G401 (cell line): ENCODE measurements around the gene ZNF644. TPM values are rescaled to one million over a fixed set of nuclear protein-coding genes. Genes with fewer than 3 reads are reported as not detected.
A peak's percentile ranks its signal among the peaks of the same experiment; 100 is the strongest.

ENCODE experiments used
- DNase-seq: peaks from one replicate; pipeline ENCODE4 v3.0.0-alpha.2; 2015; ENCODE audit warnings: low spot score
- in situ Hi-C: cut with HindIII; loops from 2 replicates; pipeline ENCODE4 v1.10.0; 2016; ENCODE audit warnings: low sequenced_read_pairs, mixed read lengths
- total RNA-seq: library from RNA; depleted of rRNA; stranded (reverse); fragments of >200 nt; shearing (Covaris generic); gene quantifications from 2 replicates; pipeline ENCODE4 v1.2.3, GENCODE V29; 2014

The ZNF644 gene
- total RNA-seq, 1 experiment from 2014 or later, result 76.0 TPM

DNA sequence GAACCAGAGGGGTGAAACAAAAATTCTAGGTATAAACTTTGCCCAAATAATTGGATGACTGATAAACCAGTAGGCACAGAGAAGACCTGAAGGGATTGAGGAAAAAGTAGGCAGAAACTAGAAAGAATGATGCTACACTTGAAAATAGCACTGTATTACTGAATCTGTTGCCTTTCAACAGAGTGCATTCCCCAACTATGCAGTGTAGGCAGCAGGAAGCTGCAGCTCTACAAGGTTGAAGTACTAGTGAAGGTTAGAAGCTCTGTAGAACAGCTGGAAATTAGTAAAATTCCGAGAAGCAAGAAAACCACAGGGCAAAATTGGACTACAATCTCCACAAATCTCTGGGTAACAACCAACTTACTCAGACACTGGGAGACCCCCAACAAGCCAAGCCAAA is 27.4 kb downstream of the ZNF644 start:
- in situ Hi-C loops, result no loop called here
- DNase-seq, result no peak

DNA sequence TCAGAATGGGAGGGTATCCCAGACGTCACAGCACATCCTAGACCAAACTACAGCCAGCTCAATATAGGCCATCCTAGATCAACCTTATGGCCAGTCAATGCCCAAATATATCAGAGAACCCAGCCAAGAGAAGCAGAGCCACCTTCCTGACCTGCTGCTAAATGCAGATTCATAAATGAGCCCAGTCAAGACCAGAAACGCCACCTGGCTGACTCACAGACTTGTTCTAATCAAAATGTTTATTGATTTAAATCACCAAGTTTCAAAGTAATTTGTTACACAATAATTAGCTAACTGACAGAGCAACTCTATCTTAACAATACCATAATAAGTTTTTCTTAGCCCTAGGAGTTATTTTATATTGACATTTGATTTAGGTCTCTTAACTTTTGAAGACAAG is 28.6 kb downstream of the ZNF644 start:
- in situ Hi-C loops, result no loop called here
- DNase-seq, result peak; percentile 29

GRCh38 chr1:90990779-90991178 is 31.1 kb downstream of the ZNF644 start:
- no peak for DNase-seq
- in situ Hi-C loops, result no loop called here

DNA sequence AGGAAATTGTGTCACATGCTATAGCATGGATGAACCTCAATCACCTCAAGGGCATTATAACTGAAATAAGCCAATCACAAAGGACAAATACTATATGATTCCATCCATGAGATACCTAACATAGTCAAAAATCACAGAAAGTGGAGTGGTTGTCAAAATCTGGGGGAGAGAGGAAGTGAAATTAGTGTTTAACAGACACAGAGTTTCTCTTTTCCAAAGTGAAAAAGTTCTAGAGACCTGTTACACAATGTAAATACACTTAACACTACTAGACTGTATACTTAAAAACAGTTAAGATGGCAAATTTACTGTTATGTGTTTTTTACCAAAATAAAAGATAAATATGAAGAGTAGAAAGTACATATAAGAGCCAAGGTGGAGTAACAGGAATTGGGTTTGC is 31.8 kb downstream of the ZNF644 start:
- no peak for DNase-seq
- in situ Hi-C loops, result no loop called here

DNA sequence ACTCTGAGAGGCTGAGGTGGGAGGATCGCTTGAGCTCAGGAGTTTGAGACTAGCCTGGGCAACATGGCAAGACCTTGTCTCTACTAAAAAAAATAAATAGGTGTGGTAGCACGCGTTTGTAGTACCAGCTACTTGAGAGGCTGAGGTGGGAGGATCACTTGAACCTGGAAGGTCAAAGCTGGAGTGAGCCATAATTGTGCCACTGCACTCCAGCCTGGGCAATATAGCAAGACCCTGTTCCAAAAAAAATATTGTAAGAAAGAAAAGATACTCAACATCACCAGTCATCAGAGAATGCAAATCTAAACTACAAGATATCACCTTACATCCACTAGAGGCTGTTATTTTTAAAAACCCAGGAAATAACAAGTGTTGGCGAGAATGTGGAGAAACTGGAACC is 32.5 kb downstream of the ZNF644 start:
- DNase-seq, result no peak
- in situ Hi-C loops, result no loop called here

DNA sequence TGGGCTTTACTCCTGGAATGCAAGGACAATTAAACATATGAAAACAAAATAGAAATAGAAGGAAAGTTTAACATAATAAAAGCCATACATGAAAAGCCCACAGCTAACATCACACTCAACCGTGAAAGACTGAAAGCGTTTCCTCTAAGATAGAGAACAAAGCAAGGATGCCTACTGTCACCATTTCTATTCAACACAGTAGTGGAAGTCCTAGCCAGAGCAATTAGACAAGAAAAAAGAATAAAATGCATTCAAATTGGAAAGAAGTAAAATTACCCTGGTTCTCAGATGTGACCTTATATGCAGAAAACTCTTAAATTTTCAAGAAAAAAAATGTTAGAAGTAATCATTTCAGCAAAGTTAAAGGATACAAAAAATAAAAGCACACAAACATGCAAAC is 34.0 kb downstream of the ZNF644 start:
- no peak for DNase-seq
- in situ Hi-C loops, result no loop called here

GRCh38 chr1:90986953-90987352 is 34.9 kb downstream of the ZNF644 start:
- DNase-seq, result no peak
- in situ Hi-C loops, result no loop called here

DNA sequence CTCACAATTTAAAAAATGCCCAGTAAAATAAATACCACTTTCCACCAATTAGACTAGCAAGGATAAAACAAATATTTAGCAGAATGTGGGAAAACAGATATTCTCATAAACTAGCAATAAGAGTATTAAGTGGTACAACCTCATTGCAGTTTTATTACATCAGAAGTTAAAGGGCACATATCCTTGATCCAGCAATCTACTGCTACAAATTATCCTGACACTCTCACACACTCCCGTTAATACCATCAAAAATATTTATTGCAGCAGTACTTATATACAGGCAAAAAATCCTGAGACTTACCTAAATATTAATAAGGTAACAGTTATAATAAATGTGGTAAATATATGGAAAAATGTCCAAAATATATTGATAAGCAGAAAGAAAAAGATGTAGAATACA is 44.3 kb downstream of the ZNF644 start:
- in situ Hi-C loops, result no loop called here

GRCh38 chr1:90973897-90974798 is 47.7 kb downstream of the ZNF644 start:
- DNase-seq, result no peak
- in situ Hi-C loops, result no loop called here

More for the DNA sequence above, 44.3 kb downstream of the ZNF644 start:
- no peak for DNase-seq

DNA sequence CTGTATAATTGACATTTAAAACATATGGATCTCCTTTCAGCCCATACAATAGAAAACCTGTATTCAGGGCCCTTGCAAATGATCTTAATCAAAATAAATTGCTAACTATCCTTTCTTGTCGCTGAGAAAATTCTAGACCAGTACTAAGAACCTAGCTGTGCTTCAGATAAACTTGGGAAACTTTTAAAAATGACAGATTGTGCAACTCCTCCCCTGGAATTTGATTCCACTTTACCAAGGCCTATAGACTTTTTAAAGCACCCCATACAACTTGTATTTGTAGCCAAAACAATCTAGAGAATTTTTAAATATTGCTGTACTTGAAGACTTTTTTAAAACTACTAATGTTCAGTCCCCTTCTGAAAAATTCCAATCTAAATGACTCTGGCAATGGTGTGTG is 51.6 kb downstream of the ZNF644 start:
- no peak for DNase-seq
- in situ Hi-C loops, result no loop called here

DNA sequence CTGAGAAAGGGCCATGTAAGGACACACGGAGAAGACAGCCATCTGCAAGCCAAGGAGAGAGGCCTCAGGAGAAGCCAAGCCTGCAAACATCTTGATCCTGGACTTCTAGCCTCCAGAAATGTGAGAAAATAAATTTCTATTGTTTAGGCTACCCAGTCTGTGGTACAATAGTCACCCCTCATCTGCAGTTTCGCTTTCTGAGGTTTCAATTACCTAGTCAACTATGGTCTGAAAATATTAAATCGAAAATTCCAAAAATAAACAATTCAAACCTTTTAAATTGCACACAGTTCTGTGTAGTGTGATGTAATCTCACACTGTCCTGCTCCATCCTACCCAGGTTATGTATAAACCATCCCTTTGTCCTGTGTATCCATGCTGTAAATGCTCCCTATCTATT is 52.6 kb downstream of the ZNF644 start:
- DNase-seq, result no peak
- in situ Hi-C loops, result no loop called here

GRCh38 chr1:90964444-90965035 is 57.3 kb downstream of the ZNF644 start:
- in situ Hi-C loops, result no loop called here
- DNase-seq, result peak; percentile 81

DNA sequence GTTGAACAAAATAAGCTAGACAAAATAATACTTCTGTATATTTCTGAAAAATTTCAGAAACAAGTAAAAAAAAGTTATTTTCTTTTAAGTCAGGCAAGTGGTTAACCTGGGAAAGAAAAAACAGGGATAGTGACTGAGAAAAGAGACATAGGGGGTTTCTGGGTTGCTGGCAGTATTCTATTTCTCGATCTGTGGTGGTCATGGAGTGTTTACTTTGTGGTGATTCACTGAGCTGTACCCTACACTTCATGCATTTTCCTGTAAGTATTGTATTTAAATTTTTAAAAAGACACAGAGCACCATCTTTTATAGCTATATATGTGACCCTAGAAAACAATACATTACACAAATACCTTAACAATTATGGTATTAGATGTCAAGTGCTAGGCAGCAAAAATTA is 58.2 kb downstream of the ZNF644 start:
- DNase-seq, result no peak

DNA sequence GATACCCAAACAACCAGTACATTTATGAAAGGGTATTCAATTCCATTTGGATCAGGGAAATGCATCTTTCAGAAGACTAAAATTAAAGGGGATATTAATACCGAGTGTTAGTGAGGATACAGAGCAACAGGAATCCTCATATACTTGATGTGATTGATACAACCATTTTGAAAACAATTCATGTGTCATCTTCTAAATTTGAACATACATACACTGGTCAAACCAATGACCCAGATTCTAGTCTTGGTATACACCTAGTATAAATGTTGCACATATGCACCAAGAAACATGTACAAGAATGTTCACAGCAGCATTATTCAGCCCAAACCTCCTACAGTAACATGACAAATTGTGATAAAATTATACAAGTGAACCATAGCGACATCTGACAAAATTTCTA is 58.6 kb downstream of the ZNF644 start:
- in situ Hi-C loops, result no loop called here
- DNase-seq, result no peak

More for the DNA sequence above, 58.2 kb downstream of the ZNF644 start:
- in situ Hi-C loops, result no loop called here

GRCh38 chr1:90959352-90960206 is 62.3 kb downstream of the ZNF644 start:
- no peak for DNase-seq
- in situ Hi-C loops, result no loop called here

DNA sequence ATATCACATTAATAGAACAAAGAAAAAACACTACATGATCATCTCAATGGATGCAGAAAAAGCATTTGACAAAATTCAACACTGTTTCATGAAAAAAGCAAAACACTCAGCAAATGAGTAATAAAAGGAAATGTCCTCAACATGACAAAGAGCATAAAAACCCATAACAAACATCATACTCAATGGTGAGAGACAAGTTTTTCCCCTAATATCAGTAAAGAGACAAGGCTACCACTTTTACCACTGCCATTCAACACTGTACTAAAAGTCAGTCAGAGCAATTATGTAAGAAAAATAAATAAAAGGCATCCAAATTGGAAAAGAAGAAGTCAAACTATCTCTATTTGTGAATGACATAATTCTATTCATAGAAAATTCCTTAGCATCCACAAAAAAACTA is 64.3 kb downstream of the ZNF644 start:
- DNase-seq, result no peak
- in situ Hi-C loops, result no loop called here

DNA sequence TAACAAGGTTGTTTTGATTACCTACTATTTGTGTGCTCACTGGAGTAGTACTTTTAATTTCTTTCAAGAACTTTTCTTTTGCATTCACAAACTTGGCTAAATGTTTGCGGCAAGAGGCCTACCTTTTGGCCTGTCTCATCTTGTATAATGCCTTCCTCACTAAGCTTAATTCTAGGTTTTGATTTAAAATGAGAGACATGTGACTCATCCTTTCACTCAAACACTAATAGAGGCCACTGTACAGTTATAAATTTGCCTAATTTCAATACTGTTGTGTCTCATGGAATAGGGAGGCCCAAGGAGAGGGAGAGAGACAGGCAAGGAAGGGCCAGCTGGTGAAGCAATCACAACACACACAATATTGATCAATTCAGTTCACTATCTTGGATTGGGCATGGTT is 66.1 kb downstream of the ZNF644 start:
- no peak for DNase-seq
- in situ Hi-C loops, result no loop called here

DNA sequence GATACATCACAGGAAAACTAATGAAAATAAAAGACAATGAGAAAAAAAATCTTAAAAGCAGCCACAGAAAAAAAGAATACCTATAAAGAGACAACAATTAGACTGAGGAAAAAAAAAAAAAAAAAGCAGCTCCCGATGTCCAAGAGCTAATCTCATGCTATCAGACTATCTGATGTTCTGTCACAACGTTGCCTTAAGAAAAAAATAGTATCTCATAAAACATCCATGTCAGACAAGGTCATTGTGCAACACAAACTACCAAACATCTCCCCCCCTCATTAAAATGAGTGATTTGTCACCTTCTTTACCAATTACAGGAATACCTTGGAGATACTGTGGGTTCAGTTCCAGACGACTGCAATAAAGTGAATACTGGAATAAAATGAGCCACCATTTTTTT is 68.9 kb downstream of the ZNF644 start:
- DNase-seq, result no peak
- in situ Hi-C loops, result no loop called here

DNA sequence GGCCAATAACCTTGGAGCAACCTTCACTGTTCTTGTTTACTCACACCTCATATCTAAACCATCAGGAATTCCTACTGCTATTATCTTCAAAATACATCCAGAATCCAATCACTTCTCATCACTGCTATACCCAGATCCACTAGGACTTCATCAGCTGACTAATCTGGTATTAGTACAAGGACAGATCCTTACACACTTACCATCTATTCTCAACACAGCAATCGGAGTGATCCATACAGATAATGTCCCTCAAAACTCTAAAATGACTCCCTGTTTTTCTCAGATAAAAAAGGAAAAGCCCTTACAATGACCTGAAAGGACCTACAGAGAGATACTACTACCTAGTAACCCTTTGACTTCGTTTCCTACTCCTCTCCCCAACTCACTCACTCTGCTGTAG is 70.8 kb downstream of the ZNF644 start:
- in situ Hi-C loops, result no loop called here
- DNase-seq, result no peak

GRCh38 chr1:90948301-90948700 is 73.5 kb downstream of the ZNF644 start:
- DNase-seq, result no peak
- in situ Hi-C loops, result no loop called here
